Effector memory CD8-positive, alpha-beta T cell (primary cell): ENCODE measurements around the gene FAM114A1.
"Not testable (repeated sequence)": the region's sequence is repeated elsewhere in the genome, so short reads cannot be mapped to it uniquely, and the experiment has no call there.

Experiments
- ATAC-seq: fragments of 150-1000 bp; cut with Tn5 transposase; replicated peaks from 2 replicates; pipeline ENCODE4 v1.10.0; 2021; ENCODE audit warnings: mild to moderate bottlenecking, moderate library complexity
- DNase-seq, 3 experiments: peaks; one replicate each; pipeline ENCODE4 v3.0.0; 2021
- H3K27ac Mint-ChIP-seq, 2 donors: one replicate each; pipeline ENCODE4 v1.8.0; 2022; ENCODE audit warnings: mild to moderate bottlenecking in 2 of 2, mixed read lengths in 2 of 2, moderate library complexity in 2 of 2
- H3K27me3 Mint-ChIP-seq, 2 donors: one replicate each; pipeline ENCODE4 v1.8.0; 2022; ENCODE audit warnings: mixed read lengths in 2 of 2
- H3K36me3 Mint-ChIP-seq: one replicate; pipeline ENCODE4 v1.8.0; 2022; ENCODE audit warnings: mild to moderate bottlenecking, moderate library complexity, mixed read lengths; ENCODE audit not compliant: insufficient read depth
- H3K4me1 Mint-ChIP-seq, 2 donors: one replicate each; pipeline ENCODE4 v1.8.0; 2022; ENCODE audit warnings: low read depth in 2 of 2, mixed read lengths in 2 of 2
- H3K4me3 Mint-ChIP-seq, 2 donors: one replicate each; pipeline ENCODE4 v1.8.0; 2022; ENCODE audit warnings: mild to moderate bottlenecking in 2 of 2, mixed read lengths in 2 of 2, moderate library complexity in 2 of 2
- H3K9me3 Mint-ChIP-seq, 2 donors: one replicate each; pipeline ENCODE4 v1.8.0; 2022; ENCODE audit warnings: mixed read lengths in 2 of 2

The FAM114A1 gene

GRCh38 chr4:38939165-38939564 lies 71.6 kb downstream of the FAM114A1 start:
- H3K27me3 Mint-ChIP-seq: no peaks in the 10 kb centered on the region
- DNase-seq (no peak), ATAC-seq (no peak)
- H3K36me3 Mint-ChIP-seq: no peaks in the 10 kb centered on the region
- H3K9me3 Mint-ChIP-seq: no peaks in the 10 kb centered on the region
- H3K27ac Mint-ChIP-seq: peak overlapping the region; percentile 3 to 32
- no peaks in the 10 kb centered on the region for H3K4me1 Mint-ChIP-seq
- H3K4me3 Mint-ChIP-seq: no peak overlapping the region

GRCh38 chr4:38940476-38940875 lies 72.9 kb downstream of the FAM114A1 start:
- no peaks in the 10 kb centered on the region for H3K9me3 Mint-ChIP-seq
- no peaks in the 10 kb centered on the region for H3K4me1 Mint-ChIP-seq
- H3K4me3 Mint-ChIP-seq: no peak overlapping the region
- H3K27ac Mint-ChIP-seq: peak overlapping the region in 1 of 2 donors; percentile 8
- ATAC-seq: no peak
- H3K27me3 Mint-ChIP-seq: no peaks in the 10 kb centered on the region
- no peak for DNase-seq
- no peaks in the 10 kb centered on the region for H3K36me3 Mint-ChIP-seq

- H3K27ac Mint-ChIP-seq, H3K9me3 Mint-ChIP-seq, H3K36me3 Mint-ChIP-seq, H3K4me3 Mint-ChIP-seq, ATAC-seq, H3K27me3 Mint-ChIP-seq, DNase-seq, H3K4me1 Mint-ChIP-seq: not testable (repeated sequence)
Measured at GRCh38 chr4:38941906-38942305, 74.3 kb downstream of the FAM114A1 start.

- ATAC-seq (no peak), DNase-seq (no peak)
- Mint-ChIP-seq H3K4me3 (no peak overlapping the region), H3K9me3 (no peaks in the 10 kb centered on the region), H3K4me1 (no peaks in the 10 kb centered on the region), H3K27me3 (no peaks in the 10 kb centered on the region), H3K36me3 (no peaks in the 10 kb centered on the region), H3K27ac (no peak overlapping the region)
Measured at GRCh38 chr4:38943343-38943742, 75.7 kb downstream of the FAM114A1 start.

- DNase-seq (no peak), ATAC-seq (no peak)
- Mint-ChIP-seq H3K9me3 (no peaks in the 10 kb centered on the region), H3K4me3 (no peak overlapping the region), H3K27me3 (no peaks in the 10 kb centered on the region), H3K4me1 (peaks cover under 1 to 4% of the 10 kb centered on the region in 2 donors), H3K36me3 (no peaks in the 10 kb centered on the region), H3K27ac (no peak overlapping the region)
Measured at GRCh38 chr4:38944440-38944839, 76.8 kb downstream of the FAM114A1 start.

GRCh38 chr4:38946919-38947318 lies 79.3 kb downstream of the FAM114A1 start:
- H3K36me3 Mint-ChIP-seq: no peaks in the 10 kb centered on the region
- peaks cover 0 to 6% of the 10 kb centered on the region in 2 donors for H3K27me3 Mint-ChIP-seq
- ATAC-seq (no peak), DNase-seq (no peak)
- no peaks in the 10 kb centered on the region for H3K9me3 Mint-ChIP-seq
- H3K4me1 Mint-ChIP-seq: peaks cover 4 to 8% of the 10 kb centered on the region in 2 donors
- no peak overlapping the region for H3K4me3 Mint-ChIP-seq
- H3K27ac Mint-ChIP-seq: peak overlapping the region in 1 of 2 donors; percentile 9

- H3K27me3 Mint-ChIP-seq: peaks cover 6 to 10% of the 10 kb centered on the region in 2 donors
- no peaks in the 10 kb centered on the region for H3K9me3 Mint-ChIP-seq
- peaks cover 4 to 8% of the 10 kb centered on the region in 2 donors for H3K4me1 Mint-ChIP-seq
- H3K27ac Mint-ChIP-seq: no peak overlapping the region
- no peak for DNase-seq
- no peak for ATAC-seq
- H3K4me3 Mint-ChIP-seq: no peak overlapping the region
- H3K36me3 Mint-ChIP-seq: no peaks in the 10 kb centered on the region
Measured at GRCh38 chr4:38948551-38948950, 80.9 kb downstream of the FAM114A1 start.

- peak overlapping the region in 1 of 2 donors; percentile 72 for H3K27ac Mint-ChIP-seq
- no peak overlapping the region for H3K4me3 Mint-ChIP-seq
- H3K9me3 Mint-ChIP-seq: no peaks in the 10 kb centered on the region
- peak; percentile 11 to 29 (median 21) for DNase-seq
- ATAC-seq: peak; percentile 92
- H3K4me1 Mint-ChIP-seq: peaks cover 4 to 8% of the 10 kb centered on the region in 2 donors
- peaks cover 12 to 16% of the 10 kb centered on the region in 2 donors for H3K27me3 Mint-ChIP-seq
- no peaks in the 10 kb centered on the region for H3K36me3 Mint-ChIP-seq
Measured at GRCh38 chr4:38949411-38950051, 81.9 kb downstream of the FAM114A1 start.

- Mint-ChIP-seq H3K27ac (peak overlapping the region in 1 of 2 donors; percentile 72), H3K4me1 (peaks cover 4 to 8% of the 10 kb centered on the region in 2 donors)
- DNase-seq: no peak
Measured at GRCh38 chr4:38950159-38950558, 82.6 kb downstream of the FAM114A1 start.

GRCh38 chr4:38950734-38951133 lies 83.1 kb downstream of the FAM114A1 start:
- H3K9me3 Mint-ChIP-seq: no peaks in the 10 kb centered on the region
- H3K4me3 Mint-ChIP-seq: no peak overlapping the region
- H3K4me1 Mint-ChIP-seq: peaks cover 4 to 8% of the 10 kb centered on the region in 2 donors
- H3K27me3 Mint-ChIP-seq: peaks cover 20 to 24% of the 10 kb centered on the region in 2 donors
- peak overlapping the region in 1 of 2 donors; percentile 72 for H3K27ac Mint-ChIP-seq
- H3K36me3 Mint-ChIP-seq: no peaks in the 10 kb centered on the region
- ATAC-seq (no peak), DNase-seq (no peak)

More at GRCh38 chr4:38950159-38950558, 82.6 kb downstream of the FAM114A1 start:
- no peak overlapping the region for H3K4me3 Mint-ChIP-seq
- ATAC-seq: no peak
- H3K36me3 Mint-ChIP-seq: no peaks in the 10 kb centered on the region
- peaks cover 15 to 19% of the 10 kb centered on the region in 2 donors for H3K27me3 Mint-ChIP-seq
- H3K9me3 Mint-ChIP-seq: no peaks in the 10 kb centered on the region

- H3K27ac Mint-ChIP-seq: peak overlapping the region in 1 of 2 donors; percentile 15
- peaks cover 4 to 8% of the 10 kb centered on the region in 2 donors for H3K4me1 Mint-ChIP-seq
- no peak overlapping the region for H3K4me3 Mint-ChIP-seq
- no peaks in the 10 kb centered on the region for H3K36me3 Mint-ChIP-seq
- ATAC-seq: no peak
- no peaks in the 10 kb centered on the region for H3K9me3 Mint-ChIP-seq
- no peak for DNase-seq
- peaks cover 29 to 33% of the 10 kb centered on the region in 2 donors for H3K27me3 Mint-ChIP-seq
Measured at GRCh38 chr4:38951598-38951997, 84.0 kb downstream of the FAM114A1 start.

GRCh38 chr4:38952017-38952416 lies 84.4 kb downstream of the FAM114A1 start:
- DNase-seq (no peak), ATAC-seq (no peak)
- peaks cover 33 to 36% of the 10 kb centered on the region in 2 donors for H3K27me3 Mint-ChIP-seq
- no peaks in the 10 kb centered on the region for H3K9me3 Mint-ChIP-seq
- H3K4me1 Mint-ChIP-seq: peaks cover 4 to 8% of the 10 kb centered on the region in 2 donors
- no peaks in the 10 kb centered on the region for H3K36me3 Mint-ChIP-seq
- H3K27ac Mint-ChIP-seq: no peak overlapping the region
- no peak overlapping the region for H3K4me3 Mint-ChIP-seq

GRCh38 chr4:38954727-38955126 lies 87.1 kb downstream of the FAM114A1 start:
- H3K36me3 Mint-ChIP-seq: no peaks in the 10 kb centered on the region
- ATAC-seq: no peak
- H3K9me3 Mint-ChIP-seq: no peaks in the 10 kb centered on the region
- H3K27ac Mint-ChIP-seq: no peak overlapping the region
- H3K4me3 Mint-ChIP-seq: no peak overlapping the region
- DNase-seq: no peak
- peaks cover under 1 to 1% of the 10 kb centered on the region in 2 donors for H3K4me1 Mint-ChIP-seq
- H3K27me3 Mint-ChIP-seq: peaks cover 33 to 36% of the 10 kb centered on the region in 2 donors

GRCh38 chr4:38955957-38956356 lies 88.4 kb downstream of the FAM114A1 start:
- Mint-ChIP-seq H3K36me3 (no peaks in the 10 kb centered on the region), H3K27me3 (peaks cover 30 to 33% of the 10 kb centered on the region in 2 donors), H3K4me3 (no peak overlapping the region), H3K9me3 (no peaks in the 10 kb centered on the region), H3K4me1 (no peaks in the 10 kb centered on the region), H3K27ac (no peak overlapping the region)
- ATAC-seq (no peak), DNase-seq (no peak)
